Prostate gland (tissue), 2 donors: ENCODE data around the gene ARHGEF17. TPM values are rescaled to one million over a fixed set of nuclear protein-coding genes. Genes with fewer than 3 reads are reported as not detected.

Experiments used
- DNase-seq: peaks from one replicate; pipeline ENCODE4 v3.0.0-alpha.2; 2019; ENCODE audit warnings: low spot score
- H3K27ac ChIP-seq, 2 donors: fragments of 200-600 bp; sonication (generic); 2 replicates each; pipeline ENCODE4 v1.5.1; 2017 to 2019
- H3K27me3 ChIP-seq: fragments of 200-600 bp; sonication (generic); replicated peaks from 2 replicates; pipeline ENCODE4 v1.5.1; 2019; ENCODE audit not compliant: insufficient read depth
- H3K36me3 ChIP-seq, 2 donors: fragments of 200-600 bp; sonication (generic); 1 replicate in 1 of 2; 2 replicates in 1 of 2; pipeline versions ENCODE4 v1.5.1 to v1.8.1; 2017 to 2019
- H3K4me1 ChIP-seq: fragments of 200-600 bp; sonication (generic); replicated peaks from 2 replicates; pipeline ENCODE4 v1.5.1; 2019
- H3K4me3 ChIP-seq, 2 donors: fragments of 200-600 bp; sonication (generic); 2 replicates each; pipeline ENCODE4 v1.5.1; 2017 to 2019
- H3K9me3 ChIP-seq: fragments of 200-600 bp; sonication (generic); 2 replicates; pipeline ENCODE4 v1.5.1; 2017
- CTCF ChIP-seq, 4 experiments: fragments of 200-600 bp in 2 of 4; fragments of 450-650 bp in 2 of 4; sonication (generic) in 2 of 4; IDR thresholded peaks; 1 replicate in 3 of 4; 2 replicates in 1 of 4; pipeline ENCODE4 v1.5.1; 2016 to 2019; ENCODE audit warnings: antibody characterized with exemption in 4 of 4, mild to moderate bottlenecking in 2 of 4, moderate library complexity in 2 of 4
- POLR2A ChIP-seq: fragments of 450-650 bp; IDR thresholded peaks from one replicate; pipeline ENCODE4 v1.6.1; 2016; ENCODE audit warnings: antibody characterized with exemption, mild to moderate bottlenecking
- POLR2AphosphoS5 ChIP-seq: sonication (generic); formaldehyde crosslinking; IDR thresholded peaks from one replicate; pipeline ENCODE4 v1.6.1; 2017; ENCODE audit warnings: antibody characterized with exemption
- WGBS: methylation state at CpG from one replicate; pipeline ENCODE4 v1.1.5; 2018; 5-methylcytosine and 5-hydroxymethylcytosine counted together
- intact Hi-C: fragments of 100-400 bp; cut with DNase I; formaldehyde crosslinking; loops from one replicate; pipeline ENCODE4 v1.14.2; 2022
- total RNA-seq, 2 donors: library from RNA; depleted of rRNA; stranded (reverse); fragments of >200 nt; gene quantifications; one replicate each; pipeline ENCODE4 v1.1.0, GENCODE V29; 2016

Gene ARHGEF17
- total RNA-seq, 2 donors from 2014 or later, result 34.0 to 66.9 TPM

GRCh38 chr11:73267122-73267846 is 40.8 kb upstream of the ARHGEF17 start:
- Histone ChIP-seq H3K4me3 (no peak overlapping the region), H3K27ac (no peak overlapping the region), H3K4me1 (peaks cover 2% of the 10 kb centered on the region), H3K36me3 (no peaks in the 10 kb centered on the region), H3K9me3 (no peaks in the 10 kb centered on the region), H3K27me3 (no peaks in the 10 kb centered on the region)
- TF ChIP-seq POLR2A (no peak), CTCF (IDR thresholded peaks at IDR 0.05) (no peak)
- intact Hi-C loops, result no loop called here
- 78% methylated on average over 3 of the region's 3 CpGs for WGBS
- no peak for DNase-seq

- no peak for DNase-seq
- TF ChIP-seq POLR2AphosphoS5, result no peak
- TF ChIP-seq POLR2A, result no peak
- TF ChIP-seq CTCF (IDR thresholded peaks at IDR 0.05), result no peak
Observed at GRCh38 chr11:73267906-73268540, 40.1 kb upstream of the ARHGEF17 start.

GRCh38 chr11:73268671-73269271 is 39.3 kb upstream of the ARHGEF17 start:
- no peak overlapping the region for H3K27ac ChIP-seq
- H3K9me3 ChIP-seq, result no peaks in the 10 kb centered on the region
- intact Hi-C loops, result no loop called here
- DNase-seq, result no peak
- WGBS, result 90% methylated on average over 8 of the region's 8 CpGs
- H3K27me3 ChIP-seq, result no peaks in the 10 kb centered on the region
- TF ChIP-seq POLR2AphosphoS5, result no peak
- TF ChIP-seq CTCF (IDR thresholded peaks at IDR 0.05), result no peak
- TF ChIP-seq POLR2A, result no peak
- H3K4me1 ChIP-seq, result peaks cover 2% of the 10 kb centered on the region
- no peak overlapping the region for H3K4me3 ChIP-seq
- H3K36me3 ChIP-seq, result no peaks in the 10 kb centered on the region

More at GRCh38 chr11:73267906-73268540, 40.1 kb upstream of the ARHGEF17 start:
- 94% methylated on average over 8 of the region's 8 CpGs for WGBS
- H3K27me3 ChIP-seq, result no peaks in the 10 kb centered on the region
- no peaks in the 10 kb centered on the region for H3K36me3 ChIP-seq
- intact Hi-C loops, result no loop called here
- H3K4me3 ChIP-seq, result no peak overlapping the region
- peaks cover 2% of the 10 kb centered on the region for H3K4me1 ChIP-seq
- no peaks in the 10 kb centered on the region for H3K9me3 ChIP-seq
- no peak overlapping the region for H3K27ac ChIP-seq

GRCh38 chr11:73269459-73270015 is 38.5 kb upstream of the ARHGEF17 start:
- no peaks in the 10 kb centered on the region for H3K9me3 ChIP-seq
- 65% methylated on average over 7 of the region's 7 CpGs for WGBS
- H3K27ac ChIP-seq, result no peak overlapping the region
- no peak overlapping the region for H3K4me3 ChIP-seq
- no peaks in the 10 kb centered on the region for H3K4me1 ChIP-seq
- TF ChIP-seq POLR2A (no peak), POLR2AphosphoS5 (no peak), CTCF (IDR thresholded peaks at IDR 0.05) (no peak)
- H3K27me3 ChIP-seq, result no peaks in the 10 kb centered on the region
- no peak for DNase-seq
- no peaks in the 10 kb centered on the region for H3K36me3 ChIP-seq
- intact Hi-C loops, result no loop called here
